Fibroblast of villous mesenchyme (primary cell): ENCODE results near the gene CREB1. TPM values are rescaled to one million over a fixed set of nuclear protein-coding genes. Genes with fewer than 3 reads are reported as not detected.

Experiments
- DNase-seq: peaks from one replicate; pipeline ENCODE4 v3.0.0-alpha.2; 2010; ENCODE audit warnings: low read depth
- H3K4me3 ChIP-seq: 2 replicates; pipeline ENCODE4 v1.5.1; 2011; ENCODE audit warnings: low read depth, mild to moderate bottlenecking, low read length
- CTCF ChIP-seq: IDR thresholded peaks from 2 replicates; pipeline ENCODE4 v1.5.1; 2012; ENCODE audit warnings: low read depth, mild to moderate bottlenecking, low read length; ENCODE audit not compliant: insufficient read depth
- total RNA-seq: library from RNA; depleted of rRNA; stranded (reverse); fragments of >200 nt; gene quantifications from 2 replicates; pipeline ENCODE4 v1.2.3, GENCODE V29; 2012

Gene CREB1
- total RNA-seq, 1 donor: 32.4 TPM

DNA sequence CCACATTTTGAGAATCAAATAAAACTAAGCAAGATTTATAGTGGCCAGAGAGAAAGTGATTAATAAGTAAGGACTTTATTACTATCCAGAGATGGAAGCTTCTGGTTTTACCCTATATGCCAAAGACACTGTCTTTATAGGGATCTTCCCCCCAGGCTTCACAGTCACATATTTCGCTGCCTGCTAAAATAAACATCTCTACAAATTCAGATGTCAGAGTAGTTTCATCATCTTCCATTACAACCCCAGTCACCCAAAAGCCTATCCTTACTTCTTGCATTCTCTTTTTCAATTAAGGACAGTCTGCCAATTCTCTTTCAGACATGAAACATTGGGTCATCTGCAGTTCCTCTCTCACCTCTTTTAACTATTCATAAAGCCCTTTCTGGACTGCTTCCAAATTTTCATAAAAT is 28.3 kb downstream of the CREB1 start:
- DNase-seq: peak; percentile 91
- H3K4me3 ChIP-seq: no peak overlapping the region
- no peak for TF ChIP-seq CTCF

DNA sequence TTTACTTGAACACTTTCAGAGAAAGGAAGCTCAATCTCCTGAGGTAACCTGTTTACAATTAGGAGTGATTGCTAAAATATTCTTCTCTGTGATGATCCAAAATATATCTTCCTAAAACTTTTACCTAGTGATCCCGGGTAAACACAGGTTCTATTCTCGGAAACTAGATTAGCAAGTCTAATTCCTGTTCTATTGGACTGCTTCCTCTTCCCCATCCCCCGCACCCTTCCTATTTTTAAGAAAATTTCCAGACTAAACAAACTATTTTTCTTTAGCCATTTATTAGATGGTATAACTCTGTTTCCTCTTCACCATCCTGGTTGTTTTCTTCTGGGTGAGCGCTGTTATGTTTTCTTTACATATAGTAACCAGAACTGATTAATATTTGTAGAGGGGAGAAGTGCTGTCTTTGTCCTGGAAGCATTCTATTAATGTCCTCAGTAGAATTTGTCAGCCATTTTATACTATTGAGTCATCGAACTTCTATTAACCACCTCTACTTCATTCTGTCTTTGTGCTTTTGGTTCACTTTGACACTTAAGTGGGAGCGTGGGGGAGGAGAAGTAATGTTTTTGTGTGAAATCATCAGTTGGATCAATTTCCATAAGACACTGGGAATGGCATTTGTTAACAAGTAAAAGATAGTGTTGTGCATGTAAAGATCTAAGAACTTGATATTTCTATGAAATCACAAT is 31.8 kb downstream of the CREB1 start:
- TF ChIP-seq CTCF: no peak
- no peak for DNase-seq
- no peak overlapping the region for H3K4me3 ChIP-seq

GRCh38 chr2:207565736-207566500 is 36.2 kb downstream of the CREB1 start:
- no peak overlapping the region for H3K4me3 ChIP-seq
- TF ChIP-seq CTCF: no peak
- no peak for DNase-seq

GRCh38 chr2:207567671-207568070 is 37.9 kb downstream of the CREB1 start:
- no peak overlapping the region for H3K4me3 ChIP-seq
- DNase-seq: no peak
- no peak for TF ChIP-seq CTCF

- TF ChIP-seq CTCF: no peak
- H3K4me3 ChIP-seq: no peak overlapping the region
- DNase-seq: no peak
Observed at GRCh38 chr2:207571370-207571769, 41.6 kb downstream of the CREB1 start.

DNA sequence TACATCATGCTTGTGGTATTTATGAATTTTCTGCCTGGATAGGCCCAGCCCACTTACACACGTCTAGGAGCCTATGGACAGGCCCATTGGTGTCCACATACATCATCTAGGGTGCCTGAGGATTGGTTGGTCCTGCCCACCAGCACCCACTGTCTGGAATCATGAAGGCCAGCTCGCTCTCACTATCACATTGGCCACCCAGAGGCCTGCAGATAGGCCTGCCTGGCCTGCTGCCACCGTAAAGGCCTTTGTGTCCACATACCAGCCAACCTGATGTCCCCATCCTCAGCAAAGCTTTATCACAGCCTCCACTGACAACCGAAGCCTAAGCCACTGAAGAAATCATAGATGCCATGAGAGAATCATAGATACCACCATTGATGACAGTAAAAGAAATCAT is 55.2 kb downstream of the CREB1 start:
- H3K4me3 ChIP-seq: no peak overlapping the region
- no peak for DNase-seq
- TF ChIP-seq CTCF: no peak

GRCh38 chr2:207587305-207587704 is 57.5 kb downstream of the CREB1 start:
- no peak for TF ChIP-seq CTCF
- no peak for DNase-seq

More at GRCh38 chr2:207587305-207587704, 57.5 kb downstream of the CREB1 start:
- no peak overlapping the region for H3K4me3 ChIP-seq
